Occipital lobe (tissue), 2 donors: ENCODE results near the gene LPAR6. TPM values are rescaled to one million over a fixed set of nuclear protein-coding genes. Genes with fewer than 3 reads are reported as not detected.
"Not testable (repeated sequence)": the region's sequence is repeated elsewhere in the genome, so short reads cannot be mapped to it uniquely, and the experiment has no call there.

Source experiments
- DNase-seq: peaks from one replicate; lab custom pipeline; 2025; lab: John Stamatoyannopoulos, UW
- total RNA-seq: library from RNA; depleted of rRNA; stranded (reverse); fragments of >200 nt; gene quantifications from one replicate; pipeline ENCODE4 v1.2.3, GENCODE V29; 2014

Gene LPAR6
- 15.4 TPM for total RNA-seq

GRCh38 chr13:48412881-48413351 is at the start of gene LPAR6:
TSS of gene LPAR6 (minus strand) at chr13:48413113. CDS start at chr13:48412423, 690 bp downstream.
- no peak for DNase-seq

GRCh38 chr13:48457578-48458242 is 44.8 kb upstream of the LPAR6 start:
- no peak for DNase-seq

- DNase-seq, result no peak
Observed at GRCh38 chr13:48456546-48456945, 43.6 kb upstream of the LPAR6 start.

GRCh38 chr13:48451196-48451595 is 38.3 kb upstream of the LPAR6 start:
- not testable (repeated sequence) for DNase-seq

- no peak for DNase-seq
Observed at GRCh38 chr13:48449656-48450055, 36.7 kb upstream of the LPAR6 start.

GRCh38 chr13:48448959-48449614 is 36.2 kb upstream of the LPAR6 start:
- no peak for DNase-seq

- DNase-seq, result no peak
Observed at GRCh38 chr13:48448285-48448958, 35.5 kb upstream of the LPAR6 start.

GRCh38 chr13:48446464-48446863 is 33.6 kb upstream of the LPAR6 start:
- DNase-seq, result no peak

- no peak for DNase-seq
Observed at GRCh38 chr13:48443442-48444208, 30.7 kb upstream of the LPAR6 start.

- no peak for DNase-seq
Observed at GRCh38 chr13:48437371-48437770, 24.5 kb upstream of the LPAR6 start.

GRCh38 chr13:48436661-48437288 is 23.9 kb upstream of the LPAR6 start:
- DNase-seq, result no peak

GRCh38 chr13:48434200-48434599 is 21.3 kb upstream of the LPAR6 start:
- no peak for DNase-seq

- no peak for DNase-seq
Observed at GRCh38 chr13:48431987-48432615, 19.2 kb upstream of the LPAR6 start.

- DNase-seq, result no peak
Observed at GRCh38 chr13:48431431-48431830, 18.5 kb upstream of the LPAR6 start.

- DNase-seq, result no peak
Observed at GRCh38 chr13:48429886-48430285, 17.0 kb upstream of the LPAR6 start.

GRCh38 chr13:48429036-48429435 is 16.1 kb upstream of the LPAR6 start:
- no peak for DNase-seq

GRCh38 chr13:48426755-48427298 is 13.9 kb upstream of the LPAR6 start:
- not testable (repeated sequence) for DNase-seq

- no peak for DNase-seq
Observed at GRCh38 chr13:48426052-48426451, 13.1 kb upstream of the LPAR6 start.

- no peak for DNase-seq
Observed at GRCh38 chr13:48424212-48424611, 11.3 kb upstream of the LPAR6 start.

- DNase-seq, result not testable (repeated sequence)
Observed at GRCh38 chr13:48422003-48422402, 9.1 kb upstream of the LPAR6 start.
